MM.1S (cell line): Measurements from ENCODE around the gene CYP2A7.
"Not testable (repeated sequence)": the region's sequence is repeated elsewhere in the genome, so short reads cannot be mapped to it uniquely, and the experiment has no call there.

Experiments
- CTCF ChIP-seq: fragments of 300-600 bp; sonication (generic); IDR thresholded peaks from 2 replicates; pipeline ENCODE4 v1.5.1; 2016; ENCODE audit warnings: antibody characterized with exemption, low read length, mixed read lengths
- EZH2 ChIP-seq: fragments of 300-600 bp; sonication (generic); optimal IDR thresholded peaks from 2 replicates; pipeline ENCODE3; 2017; ENCODE audit warnings: low read depth, mild to moderate bottlenecking, antibody characterized with exemption, low read length, mixed read lengths
- EZH2phosphoT487 ChIP-seq: fragments of 300-600 bp; sonication (generic); IDR thresholded peaks from 2 replicates; pipeline ENCODE4 v1.6.1; 2018; ENCODE audit warnings: antibody characterized with exemption, low read length

- not testable (repeated sequence) for TF ChIP-seq CTCF, EZH2, EZH2phosphoT487
Observed at GRCh38 chr19:40896843-40897789, 15.1 kb upstream of the CYP2A7 start.
